IPS DF 19.7 (cell line): ENCODE measurements around the gene MMP28.

Source experiments
- DNase-seq: peaks from one replicate; pipeline ENCODE4 v3.0.0-alpha.2; 2013; ENCODE audit warnings: low read depth, low spot score

Gene MMP28

DNA sequence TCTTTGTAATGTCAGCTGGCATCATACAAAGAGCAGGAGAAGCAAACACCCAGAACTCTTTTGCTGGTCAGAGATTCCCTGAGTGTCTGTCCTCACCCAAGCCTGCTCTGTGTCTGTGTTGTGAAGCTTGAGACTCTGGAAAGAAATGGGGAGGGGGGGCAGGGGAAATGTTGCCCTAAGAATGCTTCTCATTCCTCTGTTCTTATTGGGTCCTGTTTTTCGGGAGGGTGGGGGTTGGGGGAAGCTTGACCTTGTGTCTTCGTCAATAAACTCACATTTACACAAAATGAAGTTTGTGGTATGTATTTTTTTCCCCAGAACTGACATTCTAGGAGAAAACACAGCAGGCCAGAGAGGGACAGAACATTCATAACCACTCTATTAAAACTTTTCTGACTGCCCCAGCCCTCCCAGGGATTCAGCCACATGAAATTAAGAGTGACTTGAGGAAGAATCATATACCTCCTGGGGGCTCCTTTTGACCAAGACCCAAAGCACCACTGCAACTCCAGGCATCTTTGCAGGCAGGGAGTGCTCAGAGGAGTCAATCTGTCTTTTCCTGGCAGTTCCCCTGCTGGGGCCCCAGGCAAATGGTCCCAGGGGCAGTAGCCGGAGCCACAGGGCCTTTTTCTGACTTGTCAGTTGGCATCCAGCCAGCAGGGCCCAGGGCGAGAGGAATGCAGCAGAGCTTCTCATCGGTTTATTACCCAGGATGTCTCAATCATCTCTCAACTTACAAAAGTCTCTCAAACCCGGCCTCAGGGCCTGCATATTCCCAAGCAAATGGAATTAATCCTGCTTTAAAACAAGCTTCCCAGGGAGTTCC lies 69.1 kb downstream of the MMP28 start:
- no peak for DNase-seq

- no peak for DNase-seq
These were observed 69.7 kb downstream of the MMP28 start for GRCh38 chr17:35725802-35726126.

- DNase-seq = no peak
These were observed 70.4 kb downstream of the MMP28 start for GRCh38 chr17:35725058-35725457.

DNA sequence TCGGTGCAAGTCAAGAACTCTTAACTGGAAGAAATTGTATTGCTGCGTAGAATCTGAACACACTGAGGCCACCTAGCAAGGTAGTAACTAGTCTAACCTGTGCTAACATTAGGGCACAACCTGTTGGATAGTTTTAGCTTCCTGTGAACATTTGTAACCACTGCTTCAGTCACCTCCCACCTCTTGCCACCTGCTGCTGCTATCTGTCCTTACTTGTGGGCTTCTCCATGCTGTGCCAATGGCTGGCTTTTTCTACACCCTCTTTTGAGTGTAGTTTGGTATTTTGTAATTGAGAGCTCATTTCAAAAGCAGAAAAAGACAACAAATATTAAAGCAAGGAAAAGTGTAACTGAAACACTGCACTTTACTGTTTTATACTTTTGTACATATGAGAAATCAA lies 71.7 kb downstream of the MMP28 start:
- DNase-seq = no peak

- DNase-seq = no peak
These were observed 78.0 kb downstream of the MMP28 start for GRCh38 chr17:35717475-35717874.

DNA sequence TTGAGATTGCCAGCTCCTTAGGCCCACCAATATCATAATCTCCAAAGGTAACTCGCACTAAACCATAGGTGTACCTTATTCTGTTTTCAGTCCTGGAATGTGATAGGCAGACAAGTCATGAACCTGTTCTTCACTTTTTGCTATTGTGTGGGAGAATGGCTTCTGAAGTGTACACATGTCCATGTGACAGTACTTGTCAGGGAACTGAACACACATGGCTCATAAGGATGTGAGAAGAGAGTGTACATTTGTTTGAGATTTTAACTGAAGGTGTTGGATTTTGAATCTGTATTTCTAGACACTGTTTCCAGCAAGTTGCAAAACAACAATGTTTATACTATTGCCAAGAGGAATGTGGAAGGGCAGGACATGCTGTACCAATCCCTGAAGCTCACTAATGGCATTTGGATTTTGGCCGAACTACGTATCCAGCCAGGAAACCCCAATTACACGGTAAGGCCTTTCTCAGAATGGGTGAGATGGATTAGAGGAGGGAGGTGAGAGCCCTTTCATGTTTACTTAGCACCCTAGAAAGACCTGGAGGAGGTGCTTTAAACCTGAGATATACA lies 78.5 kb downstream of the MMP28 start:
- DNase-seq = no peak

DNA sequence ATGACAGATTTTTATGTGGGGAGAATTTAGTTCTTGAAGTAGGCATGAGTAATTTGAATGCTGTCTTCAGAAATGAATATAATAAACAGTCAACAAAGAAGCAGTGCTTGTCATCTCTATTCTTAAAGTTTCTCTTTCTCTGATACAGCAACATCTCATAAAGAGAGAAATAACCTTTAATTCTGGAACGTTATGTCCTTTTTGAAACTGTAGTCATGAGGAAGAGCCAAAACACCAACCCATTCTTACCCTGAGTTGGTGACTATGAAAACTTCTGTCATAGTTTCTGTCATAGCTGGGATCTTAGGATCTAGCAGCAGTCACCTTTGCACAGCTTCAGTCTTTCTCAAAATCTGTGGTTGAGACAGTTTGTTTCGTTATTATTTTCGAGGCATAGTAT lies 79.3 kb downstream of the MMP28 start:
- no peak for DNase-seq
